Measurements from ENCODE around the gene ADI1.

The ADI1 gene

DNA sequence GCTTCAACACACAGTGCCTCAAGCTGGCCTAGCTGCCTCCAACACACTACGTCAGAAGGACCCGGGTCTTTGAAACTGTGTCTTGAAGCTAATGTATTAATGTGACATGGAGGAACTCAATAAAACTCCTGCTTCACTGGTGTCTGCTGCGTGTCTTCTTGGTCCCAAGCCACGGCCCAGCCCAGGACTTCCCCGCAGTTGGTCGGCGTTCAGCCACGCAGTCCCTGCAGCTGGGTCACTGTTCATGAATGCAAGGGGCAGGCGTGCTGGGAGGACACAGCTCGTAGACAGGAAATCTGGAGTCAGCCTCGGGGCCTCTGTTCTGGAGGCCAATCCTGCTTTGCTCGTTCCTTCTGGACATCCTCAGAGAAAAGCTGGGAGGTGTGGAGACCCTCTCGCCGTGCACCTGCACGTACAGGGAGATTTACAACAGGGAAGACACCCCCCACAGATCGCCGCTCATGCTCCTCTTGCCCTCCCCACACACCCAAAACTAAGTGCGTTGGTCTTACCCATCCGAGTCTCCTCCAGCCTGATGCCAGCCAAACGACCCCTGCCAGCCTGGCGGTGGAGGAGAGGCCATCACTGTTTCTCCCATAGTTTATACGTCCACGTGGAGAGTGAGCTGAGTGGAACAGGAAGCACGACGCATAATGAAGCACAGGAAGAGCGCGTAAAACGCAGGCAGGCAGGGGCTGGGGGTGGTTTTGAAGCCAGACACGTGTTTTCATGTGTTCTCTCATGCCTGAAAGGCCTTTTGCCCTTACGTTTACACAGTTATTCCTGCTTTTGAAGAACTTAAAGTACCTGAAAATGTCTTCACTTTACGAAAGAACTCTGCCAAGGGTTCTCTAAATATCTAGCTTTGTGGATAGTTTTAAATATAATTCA lies 39.7 kb downstream of the ADI1 start:
- no peak for DNase-seq

DNA sequence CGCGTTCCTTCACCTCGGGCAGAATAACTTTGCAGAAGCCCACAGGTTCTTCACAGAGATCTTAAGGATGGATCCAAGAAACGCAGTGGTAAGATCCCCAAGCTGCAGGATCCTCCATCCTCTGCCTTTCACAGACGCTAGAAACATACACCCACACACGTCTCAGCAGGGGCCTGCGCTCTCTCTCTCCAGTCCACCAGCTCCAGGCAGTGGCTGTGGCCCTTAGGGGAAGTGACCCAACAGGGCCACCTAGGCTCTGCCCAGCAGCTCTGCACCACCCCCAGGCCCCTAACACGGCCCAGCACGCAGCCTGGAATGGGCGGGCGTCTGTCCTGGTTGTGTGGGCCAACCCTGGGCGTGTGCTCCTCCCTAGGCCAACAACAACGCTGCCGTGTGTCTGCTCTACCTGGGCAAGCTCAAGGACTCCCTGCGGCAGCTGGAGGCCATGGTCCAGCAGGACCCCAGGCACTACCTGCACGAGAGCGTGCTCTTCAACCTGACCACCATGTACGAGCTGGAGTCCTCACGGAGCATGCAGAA lies 40.4 kb downstream of the ADI1 start:
- no peak for DNase-seq

- DNase-seq, result no peak
These were observed 42.4 kb downstream of the ADI1 start for GRCh38 chr2:3476985-3477327.

GRCh38 chr2:3476321-3476984 lies 42.9 kb downstream of the ADI1 start:
- DNase-seq, result no peak

DNA sequence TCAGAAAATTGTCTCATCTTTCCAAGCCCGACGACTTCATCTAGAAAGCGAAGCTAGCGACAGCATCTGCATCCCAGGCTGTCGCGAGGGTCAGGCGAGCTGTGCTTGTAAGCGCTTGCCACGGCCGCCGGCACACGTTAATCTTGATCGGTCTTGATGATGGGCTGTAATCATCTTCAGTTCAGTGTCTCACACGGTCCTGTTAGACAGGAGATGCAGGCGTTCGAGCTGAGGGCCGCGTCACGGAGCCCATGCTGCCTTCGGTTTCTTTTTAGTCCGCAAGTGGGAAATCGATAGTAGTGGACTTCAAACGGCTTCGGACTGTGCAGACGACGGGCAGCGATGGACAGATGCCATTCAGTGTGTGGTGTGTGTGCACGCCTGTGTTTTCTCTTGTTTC lies 43.6 kb downstream of the ADI1 start:
- no peak for DNase-seq

- DNase-seq, result no peak
These were observed 46.4 kb downstream of the ADI1 start for GRCh38 chr2:3472966-3473365.

DNA sequence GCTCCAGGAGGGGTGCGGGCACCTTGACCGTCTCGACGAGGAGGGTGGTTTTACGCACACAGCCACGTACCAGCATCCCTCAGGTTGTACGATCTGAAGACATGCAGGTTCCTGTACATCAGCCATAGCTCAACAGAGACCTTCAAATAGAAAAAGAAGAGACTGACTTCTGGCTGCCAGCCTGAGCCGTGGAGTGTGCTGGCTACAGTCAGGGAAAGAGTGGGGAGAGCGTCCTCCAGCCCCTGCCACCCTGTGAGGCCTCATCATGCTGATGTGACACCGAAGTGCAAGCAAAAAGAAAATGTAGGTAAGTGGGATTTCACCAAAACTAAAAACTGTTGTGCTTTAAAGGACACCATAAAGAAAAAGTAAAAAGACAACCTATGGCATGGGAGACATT lies 47.0 kb downstream of the ADI1 start:
- no peak for DNase-seq

- no peak for DNase-seq
These were observed 48.2 kb downstream of the ADI1 start for GRCh38 chr2:3470856-3471737.

DNA sequence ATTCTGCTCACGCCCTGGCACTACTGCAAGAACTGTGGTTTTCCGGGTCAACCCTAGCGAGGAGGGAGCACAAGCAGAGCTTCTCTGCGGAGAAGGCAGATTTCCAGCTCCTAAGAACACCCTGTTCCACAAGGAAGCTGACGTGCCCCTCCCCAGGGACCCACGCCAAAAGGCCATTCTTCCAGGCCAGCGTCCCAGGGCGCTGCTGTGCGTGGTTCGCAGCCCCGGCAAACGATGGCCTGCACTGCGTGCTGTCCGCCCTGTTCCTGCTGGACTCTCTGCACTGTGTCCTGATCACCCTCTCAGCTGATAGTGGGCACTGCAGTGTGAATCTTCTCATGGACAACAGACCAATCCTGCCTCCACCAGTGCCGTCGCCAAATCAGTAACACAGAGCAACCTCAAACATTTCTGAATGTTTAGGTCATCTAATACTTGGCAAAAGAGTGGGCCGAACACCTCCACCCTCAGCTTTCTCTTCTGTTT lies 49.1 kb downstream of the ADI1 start:
- no peak for DNase-seq

DNA sequence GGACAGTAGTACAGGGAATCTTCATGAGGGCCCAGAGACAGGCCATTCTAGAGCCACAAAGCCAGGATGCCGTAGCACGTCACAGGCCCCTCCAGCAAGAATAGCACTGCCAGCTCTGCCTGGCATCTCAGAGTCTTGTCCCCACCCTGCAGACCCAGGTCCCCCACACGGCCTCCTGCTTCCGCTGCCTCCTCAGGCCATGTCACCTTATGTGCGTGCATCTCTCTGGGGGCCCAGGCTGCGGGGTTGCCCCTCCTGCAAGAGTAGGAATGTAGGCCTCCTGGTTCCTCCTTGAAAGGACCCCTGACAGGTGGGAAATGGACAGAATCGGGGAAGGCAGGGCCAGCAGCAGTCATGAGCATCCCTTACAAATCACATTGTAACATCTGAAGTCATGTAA lies 49.8 kb downstream of the ADI1 start:
- DNase-seq, result no peak

DNA sequence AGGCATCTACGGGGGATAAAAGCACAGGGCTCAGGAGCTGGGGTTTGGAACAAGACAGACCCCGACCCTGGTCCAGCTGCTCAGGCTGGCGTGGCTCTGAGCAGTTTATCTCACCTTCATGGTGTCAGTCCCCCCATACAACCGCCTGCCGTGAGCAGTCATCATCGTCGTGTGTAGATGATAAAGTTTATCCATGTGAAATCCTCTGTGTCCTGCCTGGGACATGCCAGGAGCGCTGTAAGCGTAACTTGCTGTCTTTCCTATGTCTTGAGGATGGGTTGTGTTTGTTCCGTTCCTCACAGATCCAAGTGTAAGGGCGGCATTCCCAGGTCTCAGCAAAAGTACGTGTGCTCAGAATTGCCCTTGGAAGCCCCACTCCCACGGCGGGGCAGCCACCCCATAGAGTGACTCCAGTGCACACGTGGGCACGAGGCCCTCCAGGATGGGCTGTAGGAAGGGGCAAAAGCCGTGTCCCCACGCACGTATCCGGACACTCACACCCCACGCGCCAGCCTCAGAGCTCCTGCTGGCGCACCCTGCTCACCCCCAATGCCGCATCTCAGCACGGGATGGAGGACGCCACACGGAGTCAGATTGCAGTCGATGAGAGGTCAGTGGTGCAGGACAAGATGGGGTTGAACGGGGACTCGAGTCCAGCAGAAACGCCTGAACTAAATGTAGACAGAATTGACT lies 50.9 kb downstream of the ADI1 start:
- no peak for DNase-seq

DNA sequence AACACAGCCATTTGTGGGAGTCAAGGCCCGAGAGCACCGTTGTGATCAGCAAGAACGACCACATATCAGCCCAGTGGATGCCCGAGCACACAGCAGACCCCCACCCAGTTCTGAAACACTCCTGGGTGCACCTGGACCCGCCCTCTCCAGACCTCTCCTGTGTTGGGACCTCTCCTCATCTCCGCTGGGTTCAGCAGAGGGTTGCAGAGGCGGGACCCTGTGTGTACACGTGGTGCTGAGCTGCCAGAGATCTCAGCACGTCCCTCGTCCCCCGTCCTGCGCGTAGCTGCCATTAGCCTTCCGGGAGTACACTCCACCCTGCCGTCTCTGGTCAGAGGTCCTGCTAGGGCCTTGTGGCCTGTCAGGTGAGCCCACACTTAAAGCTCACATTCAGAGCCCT lies 51.7 kb downstream of the ADI1 start:
- no peak for DNase-seq

DNA sequence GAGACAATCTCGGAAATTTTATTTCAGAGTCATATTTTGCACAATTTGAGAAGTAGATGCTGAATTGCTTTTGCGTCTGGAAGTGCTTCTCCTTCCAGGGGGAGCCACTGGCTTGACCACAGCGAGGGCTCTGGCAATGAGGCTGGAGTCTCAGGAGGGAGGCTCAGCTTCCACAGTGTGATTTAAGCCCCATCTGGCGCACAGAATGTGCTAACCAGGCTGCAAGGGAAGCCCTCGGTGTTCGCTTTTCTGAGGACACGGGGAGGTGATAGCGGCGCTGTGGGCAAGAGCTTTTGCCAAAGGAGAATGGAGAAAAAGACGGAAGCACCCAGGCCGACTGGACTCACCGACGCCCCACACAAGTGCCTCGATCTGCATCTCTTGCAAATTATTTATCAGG lies 52.4 kb downstream of the ADI1 start:
- no peak for DNase-seq

DNA sequence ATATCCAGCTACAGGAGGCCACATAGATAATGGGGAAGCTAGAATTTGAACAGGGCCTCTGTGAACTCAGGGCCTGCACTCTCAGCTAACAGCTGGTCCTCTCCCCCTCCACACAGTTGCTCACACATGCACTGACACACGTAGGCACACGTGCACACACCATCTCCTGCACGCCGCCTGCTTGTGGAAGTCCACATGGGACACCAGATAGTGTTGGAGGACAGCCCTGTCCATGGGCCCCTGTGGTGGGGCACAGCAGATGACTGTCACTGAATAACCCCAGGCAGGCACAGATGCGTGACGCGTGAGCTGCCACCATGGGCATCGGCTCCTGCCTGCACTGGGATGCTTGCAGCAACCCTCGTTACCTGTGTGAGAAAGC lies 52.9 kb downstream of the ADI1 start:
- no peak for DNase-seq

GRCh38 chr2:3465844-3466481 lies 53.4 kb downstream of the ADI1 start:
- DNase-seq, result no peak

DNA sequence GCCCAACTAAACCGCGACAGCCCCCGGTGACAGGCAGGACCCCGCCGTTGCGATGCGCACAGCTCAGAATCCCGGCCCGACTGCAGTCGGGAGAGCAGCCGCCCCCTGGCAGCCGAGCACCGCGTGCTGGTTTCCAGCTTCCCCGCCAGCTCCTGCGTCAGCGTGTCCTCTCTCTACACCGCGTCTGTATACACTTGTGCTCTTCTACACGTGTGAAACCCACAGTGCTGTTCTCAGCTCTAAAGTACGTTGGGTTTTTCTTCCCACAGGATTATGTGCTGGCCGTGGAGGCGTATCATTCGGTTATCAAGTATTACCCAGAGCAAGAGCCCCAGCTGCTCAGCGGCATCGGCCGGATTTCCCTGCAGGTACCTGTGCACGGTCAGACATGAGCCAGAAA lies 54.0 kb downstream of the ADI1 start:
- DNase-seq, result no peak

GRCh38 chr2:3464401-3465005 lies 54.8 kb downstream of the ADI1 start:
- no peak for DNase-seq

DNA sequence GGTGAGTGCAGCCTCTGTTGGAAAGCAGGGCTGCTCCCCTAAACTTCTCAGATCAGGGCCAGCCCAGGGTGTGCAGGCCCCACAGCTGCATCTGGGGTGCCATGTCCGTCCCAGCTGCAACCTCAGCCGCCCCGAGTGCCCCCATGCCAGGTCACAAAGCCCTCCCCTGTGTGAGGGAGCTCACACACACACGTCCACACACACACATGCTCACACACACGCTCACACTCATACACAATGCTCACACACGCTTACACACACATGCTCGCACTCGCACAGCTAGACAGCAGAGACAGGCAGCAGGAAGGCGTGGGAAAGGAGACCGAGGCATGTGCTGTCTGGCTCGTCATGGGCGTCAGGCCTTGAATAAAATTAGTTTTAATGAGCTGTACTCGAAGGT lies 55.4 kb downstream of the ADI1 start:
- no peak for DNase-seq

DNA sequence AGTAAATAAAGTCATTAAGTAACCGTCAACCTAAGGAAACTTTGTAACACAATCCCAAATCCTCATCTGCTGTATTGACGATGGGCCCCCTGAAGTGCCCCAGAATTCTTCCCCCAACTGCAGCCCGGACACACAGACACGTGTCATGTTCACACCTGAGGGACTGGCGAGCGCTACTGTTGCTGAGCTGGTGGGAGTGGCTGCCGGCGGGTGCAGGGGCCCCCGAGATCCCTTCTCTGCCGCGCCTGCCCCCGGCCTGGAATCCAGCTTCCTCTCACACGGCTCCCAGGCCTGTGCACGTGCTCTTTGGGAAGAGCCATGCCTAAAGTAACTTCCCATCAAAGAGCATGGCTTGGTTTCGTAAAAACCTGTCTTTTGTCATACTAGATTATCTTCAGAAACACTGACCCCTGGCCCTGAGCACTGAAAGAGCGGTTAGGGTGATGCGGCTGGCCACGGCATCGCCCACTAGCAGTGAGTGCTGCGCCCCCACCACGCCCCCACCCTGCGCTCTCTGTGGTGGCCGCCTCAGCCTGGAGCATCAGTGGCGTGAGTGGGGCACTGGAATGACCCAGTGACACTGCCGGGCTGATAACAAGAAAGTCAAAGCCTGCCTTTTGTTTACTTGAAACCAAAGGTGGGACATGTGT lies 56.0 kb downstream of the ADI1 start:
- no peak for DNase-seq

DNA sequence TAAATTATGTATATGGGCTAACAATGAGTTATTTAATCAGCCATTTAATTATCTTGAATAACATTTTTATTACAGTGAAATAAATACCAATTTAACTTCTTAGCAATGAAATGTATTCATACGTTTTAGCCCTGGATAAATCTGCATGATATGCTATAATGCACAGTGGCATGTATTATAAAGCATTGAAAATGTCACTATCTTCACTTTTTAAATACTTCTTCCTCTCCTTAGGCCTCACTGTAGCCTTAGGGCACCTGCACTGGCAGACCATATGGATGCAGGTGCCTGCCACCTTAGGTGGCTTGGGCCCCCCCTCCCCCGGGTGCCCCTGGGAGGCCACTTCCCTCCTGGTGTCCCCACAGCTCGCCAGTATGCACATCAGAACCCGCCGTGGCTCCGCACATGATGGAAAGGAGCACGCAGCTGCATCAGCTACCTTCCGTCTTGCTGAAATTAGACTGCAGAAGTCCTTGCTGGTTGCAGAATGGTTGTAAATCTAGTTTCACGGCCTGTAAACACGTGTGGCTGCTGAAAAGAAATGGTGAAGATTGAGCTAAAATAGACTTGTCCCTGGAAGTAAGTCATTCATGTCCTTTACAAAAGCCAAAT lies 56.7 kb downstream of the ADI1 start:
- DNase-seq, result no peak
